K562 (cell line): ENCODE results near the gene CYP2E1. TPM values are rescaled to one million over a fixed set of nuclear protein-coding genes. Genes with fewer than 3 reads are reported as not detected.

ENCODE experiments used
- ATAC-seq: fragments of 200-7000 bp; cut with Tn5 transposase; 3 replicates; pipeline ENCODE4 v1.9.1; 2020; ENCODE audit warnings: moderate library complexity
- BruUV-seq: library from RNA; stranded (reverse); fragments of 400-500 nt; replicated peaks from 2 replicates; lab custom pipeline; 2021; lab: Mats Ljungman, UMichigan
- CTCF ChIA-PET: fragments of 300-600 bp; formaldehyde crosslinking; extraction: SDS; loops from one replicate; lab custom pipeline; 2021; ENCODE audit warnings: low intra/inter-chr PET ratio; lab: Yijun Ruan, JAX
- POLR2A ChIA-PET: fragments of 300-600, 350-650 bp; sonication (Branson Sonifier 250); formaldehyde crosslinking; extraction: SDS; loops from one replicate; lab custom pipeline; 2021; ENCODE audit warnings: antibody characterized with exemption, inconsistent platforms; lab: Yijun Ruan, JAX
- DNase-seq, 4 experiments: peaks; one replicate each; pipeline versions ENCODE4 v3.0.0 to v3.0.0-alpha.2; 2011 to 2018; ENCODE audit warnings: low spot score in 3 of 4, mixed read lengths in 3 of 4; ENCODE audit errors: extremely low read depth in 1 of 4
- FAIRE-seq: peaks from 2 replicates; lab custom pipeline; 2011; peaks lifted over from hg19 to GRCh38; lab: Jason Lieb, UNC
- H2AFZ ChIP-seq: 2 replicates; pipeline ENCODE4 v1.6.0; 2011; ENCODE audit warnings: low read depth, low read length, control low read depth, inconsistent platforms
- H3K27ac ChIP-seq: fragments of 200-600 bp; 3 replicates; pipeline ENCODE4 v1.8.0; 2011; ENCODE audit warnings: low read depth, mild to moderate bottlenecking, control low read depth, inconsistent platforms, low read length, moderate library complexity, mixed read lengths; ENCODE audit errors: extremely low read depth
- H3K27me3 ChIP-seq, 2 experiments: fragments of 300-600 bp in 1 of 2; 2 replicates in 1 of 2; 3 replicates in 1 of 2; pipeline versions ENCODE4 v1.6.0 to v1.8.0; 2011; ENCODE audit warnings: inconsistent platforms in 2 of 2, low read length in 2 of 2, mild to moderate bottlenecking in 1 of 2, mixed read lengths in 1 of 2, moderate library complexity in 1 of 2; ENCODE audit not compliant: control insufficient read depth in 2 of 2, insufficient read depth in 2 of 2
- H3K36me3 ChIP-seq: fragments of 300-600 bp; 3 replicates; pipeline ENCODE4 v1.8.0; 2011; ENCODE audit warnings: mild to moderate bottlenecking, low read length, inconsistent platforms; ENCODE audit not compliant: control insufficient read depth, insufficient read depth
- H3K4me1 ChIP-seq, 2 experiments: fragments of 200-600 bp in 1 of 2; replicated peaks in 1 of 2; 2 replicates in 1 of 2; 3 replicates in 1 of 2; pipeline versions ENCODE4 v1.5.1 to v1.8.0; 2011; ENCODE audit warnings: inconsistent platforms in 2 of 2, low read length in 2 of 2, mild to moderate bottlenecking in 1 of 2, mixed read lengths in 1 of 2, moderate library complexity in 1 of 2; ENCODE audit not compliant: control insufficient read depth in 2 of 2, insufficient read depth in 2 of 2
- H3K4me2 ChIP-seq: 2 replicates; pipeline ENCODE4 v1.6.1; 2011; ENCODE audit warnings: low read length, control low read depth, inconsistent platforms, mixed read lengths; ENCODE audit not compliant: insufficient read depth
- H3K4me3 ChIP-seq: fragments of 200-600 bp; sonication (generic), shearing (Covaris generic); 2 replicates; pipeline ENCODE4 v1.5.1; 2016; ENCODE audit warnings: control low read depth, inconsistent platforms
- H3K79me2 ChIP-seq: fragments of 200-600 bp; 3 replicates; pipeline ENCODE4 v1.8.0; 2011; ENCODE audit warnings: low read length, inconsistent platforms; ENCODE audit not compliant: control insufficient read depth, insufficient read depth
- H3K9ac ChIP-seq, 2 experiments: 2 replicates each; pipeline versions ENCODE4 v1.6.0 to v1.6.1; 2011; ENCODE audit warnings: low read depth in 2 of 2, low read length in 2 of 2, control low read depth in 1 of 2, inconsistent platforms in 1 of 2, mild to moderate bottlenecking in 1 of 2, mixed read lengths in 1 of 2; ENCODE audit not compliant: insufficient read depth in 1 of 2
- H3K9me1 ChIP-seq: one replicate; pipeline ENCODE4 v1.6.0; 2011; ENCODE audit warnings: inconsistent platforms, mild to moderate bottlenecking, low read length, moderate library complexity; ENCODE audit not compliant: control insufficient read depth, insufficient read depth
- H3K9me3 ChIP-seq: replicated peaks from 2 replicates; pipeline ENCODE4 v1.5.1; 2011; ENCODE audit warnings: low read depth, low read length, inconsistent platforms; ENCODE audit not compliant: control insufficient read depth, insufficient read depth
- H4K20me1 ChIP-seq: replicated peaks from 2 replicates; pipeline ENCODE4 v1.6.1; 2011; ENCODE audit warnings: low read length, inconsistent platforms, mixed read lengths; ENCODE audit not compliant: control insufficient read depth, insufficient read depth
- ASH1L ChIP-seq: fragments of 450-650 bp; IDR thresholded peaks from 2 replicates; pipeline ENCODE4 v1.6.1; 2018; ENCODE audit warnings: borderline replicate concordance, mild to moderate bottlenecking, low read depth; ENCODE audit not compliant: partially characterized antibody
- CREBBP ChIP-seq: IDR thresholded peaks from one replicate; pipeline ENCODE4 v1.6.1; 2012; ENCODE audit warnings: low read depth, mild to moderate bottlenecking, control low read depth, inconsistent platforms, low read length
- KLF1 ChIP-seq: fragments of 450-650 bp; IDR thresholded peaks from 2 replicates; pipeline ENCODE4 v1.6.1; 2016; ENCODE audit warnings: missing genetic modification characterization, missing compliant biosample characterization
- MAFG ChIP-seq: fragments of 450-650 bp; conservative IDR thresholded peaks from 2 replicates; pipeline ENCODE4 v1.6.1; 2016; ENCODE audit warnings: missing genetic modification characterization, missing compliant biosample characterization
- NFE2L1 ChIP-seq: fragments of 450-650 bp; IDR thresholded peaks from 2 replicates; pipeline ENCODE4 v1.6.1; 2016; ENCODE audit warnings: missing genetic modification characterization, low read depth, mild to moderate bottlenecking, missing compliant biosample characterization, moderate library complexity, borderline replicate concordance
- PML ChIP-seq: IDR thresholded peaks from 2 replicates; pipeline ENCODE4 v1.6.1; 2012; ENCODE audit warnings: low read length, inconsistent platforms
- POLR2AphosphoS5 ChIP-seq: IDR thresholded peaks from 2 replicates; pipeline ENCODE4 v1.6.1; 2011; ENCODE audit warnings: mild to moderate bottlenecking, low read depth, low read length, moderate library complexity; ENCODE audit not compliant: control insufficient read depth, insufficient read depth
- PYGO2 ChIP-seq: fragments of 450-650 bp; IDR thresholded peaks from 2 replicates; pipeline ENCODE4 v1.6.1; 2016; ENCODE audit warnings: mild to moderate bottlenecking, missing genetic modification characterization, moderate library complexity, missing compliant biosample characterization
- SOX6 ChIP-seq: fragments of 450-650 bp; IDR thresholded peaks from 2 replicates; pipeline ENCODE4 v1.6.1; 2014; ENCODE audit warnings: mild to moderate bottlenecking
- UBTF ChIP-seq, 2 experiments: IDR thresholded peaks; 2 replicates each; pipeline ENCODE4 v1.6.1; 2012; ENCODE audit warnings: improper control_type of control experiment in 2 of 2, low read depth in 2 of 2, low read length in 2 of 2, borderline replicate concordance in 1 of 2
- USF1 ChIP-seq: sonication (generic); formaldehyde crosslinking; IDR thresholded peaks from 2 replicates; pipeline ENCODE4 v1.9.0; 2022; ENCODE audit warnings: mild to moderate bottlenecking, missing genetic modification reagents
- ZFP1 ChIP-seq: fragments of 450-650 bp; formaldehyde crosslinking; IDR thresholded peaks from 2 replicates; pipeline ENCODE4 v1.4.0; 2020; ENCODE audit warnings: mild to moderate bottlenecking, mixed read lengths
- ZNF239 ChIP-seq: fragments of 250-450 bp; sonication (Bioruptor Pico); IDR thresholded peaks from 2 replicates; pipeline ENCODE4 v1.4.0; 2020; ENCODE audit warnings: mild to moderate bottlenecking
- ZNF316 ChIP-seq: fragments of 450-650 bp; IDR thresholded peaks from 2 replicates; pipeline ENCODE4 v1.6.1; 2016
- ZNF707 ChIP-seq: fragments of 250-450 bp; sonication (Bioruptor Pico); conservative IDR thresholded peaks from 2 replicates; pipeline ENCODE4 v1.8.0; 2022; ENCODE audit warnings: inconsistent platforms, mild to moderate bottlenecking, moderate library complexity
- ZNF717 ChIP-seq: fragments of 250-450 bp; sonication (Bioruptor Pico); IDR thresholded peaks from 2 replicates; pipeline ENCODE4 v1.5.0; 2021
- WGBS: fragments of 100-300 bp; shearing (Covaris generic); methylation state at CpG from one replicate; pipeline ENCODE4 v1.1.6; 2016; ENCODE audit warnings: low coverage, mixed read lengths; ENCODE audit not compliant: insufficient coverage; ENCODE audit errors: missing lambda C conversion rate; 5-methylcytosine and 5-hydroxymethylcytosine counted together
- in situ Hi-C: fragments of 300-500 bp; cut with MboI; formaldehyde crosslinking; loops from 4 replicates; pipeline ENCODE4 v1.15.0; 2018; ENCODE audit warnings: inconsistent platforms, mixed read lengths
- intact Hi-C: fragments of 100-400 bp; cut with micrococcal nuclease; formaldehyde crosslinking; loops from 2 replicates; pipeline ENCODE4 v1.14.2; 2022
- polyA plus RNA-seq, 8 experiments: library from polyadenylated mRNA; depleted of rRNA in 4 of 8; stranded (reverse) in 5 of 8; unstranded in 3 of 8; fragments of >200 nt; fragmentation: Nextera tagmentation in 2 of 8; fragmentation: Illumina TruSeq in 1 of 8; extraction: Ambion mirVana in 2 of 8; extraction: Trizol in 1 of 8; gene quantifications; 2 replicates each; pipeline versions ENCODE4 v1.2.1 to v1.2.3, GENCODE V29; 2011 to 2014; ENCODE audit warnings: inconsistent platforms in 1 of 8, missing spikeins in 1 of 8
- total RNA-seq, 7 experiments: library from RNA; depleted of rRNA in 6 of 7; stranded (reverse); fragments of >200 nt in 6 of 7; fragmentation: Illumina TruSeq in 2 of 7; extraction: Trizol in 2 of 7; gene quantifications; 2 replicates each; pipeline versions ENCODE4 v1.2.1 to v1.2.3, GENCODE V29; 2011 to 2021; ENCODE audit warnings: low replicate concordance in 1 of 7
- TF ChIP-seq, protein P1 (sequence below): sonication (generic); formaldehyde crosslinking; IDR thresholded peaks from 2 replicates; pipeline ENCODE4 v1.8.0; 2022; ENCODE audit warnings: mild to moderate bottlenecking, missing genetic modification reagents

The CYP2E1 gene
- total and polyA plus RNA-seq, 9 of the 15 experiments (the other 6 are each of a cell fraction or from before 2014, with no cell fraction given) = 0.07 to 1.6 (median 0.19) TPM; not detected in 2

DNA sequence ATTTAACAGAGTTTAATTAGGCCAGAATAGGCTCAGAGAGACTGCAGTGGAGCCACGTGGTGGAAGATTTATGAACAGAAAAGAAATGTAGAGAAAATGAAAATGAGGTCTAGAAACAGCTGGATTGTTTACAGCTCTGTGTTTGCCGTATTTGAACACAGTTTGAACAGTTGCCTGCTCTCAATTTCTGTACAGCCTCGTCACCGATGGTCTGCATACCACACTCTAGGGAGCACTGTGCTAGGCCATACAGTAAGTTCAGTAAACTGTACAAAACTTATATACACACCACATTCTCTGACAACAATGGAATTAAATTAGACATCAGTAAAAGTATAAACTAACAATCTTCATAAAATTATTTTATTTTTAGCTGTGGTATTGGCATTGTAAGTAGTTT, 11.1 kb upstream of the CYP2E1 start:
- Histone ChIP-seq H3K4me2 (no peak overlapping the region), H3K9me1 (no peaks in the 10 kb centered on the region), H4K20me1 (no peaks in the 10 kb centered on the region), H3K4me1 (peaks cover 0 to 6% of the 10 kb centered on the region in 2 experiments; a peak in 3 of 5 replicates), H3K27me3 (no peaks in the 10 kb centered on the region), H3K4me3 (no peak overlapping the region), H3K27ac (no peak overlapping the region), H3K9me3 (no peaks in the 10 kb centered on the region), H2AFZ (no peak overlapping the region), H3K36me3 (no peaks in the 10 kb centered on the region), H3K79me2 (no peaks in the 10 kb centered on the region), H3K9ac (no peak overlapping the region)
- BruUV-seq = no TSS peak
- WGBS = 1% methylated on average over 4 of the region's 4 CpGs
- intact Hi-C loops = no loop called here
- ATAC-seq = no peak
- ChIA-PET CTCF (no interaction called here), POLR2A (interaction anchor here (1.0 kb wide), 1 partner anchor 24 kb away, joined by 3 read pairs; no protein-coding TSS in a partner anchor)
- DNase-seq = no peak
- in situ Hi-C loops = no loop called here
- FAIRE-seq = no peak
- TF ChIP-seq POLR2AphosphoS5 (no peak), ZNF707 (CRISPR knock-in tag) (no peak), MAFG (tag) (no peak), ZFP1 (CRISPR knock-in tag) (no peak), ZNF717 (CRISPR knock-in tag) (no peak), ZNF239 (CRISPR knock-in tag) (no peak), PYGO2 (tag) (no peak), NFE2L1 (tag) (no peak), KLF1 (tag) (no peak), ZNF316 (no peak), USF1 (CRISPR knock-in tag) (no peak), PML (no peak), CREBBP (no peak), SOX6 (no peak), ASH1L (no peak), UBTF (IDR thresholded peaks at IDR 0.05; ENCODE audit: borderline replicate concordance in 1 of 2, low read depth in 2 of 2, low read length in 2 of 2) (no peak)
- TF ChIP-seq, protein P1, sequence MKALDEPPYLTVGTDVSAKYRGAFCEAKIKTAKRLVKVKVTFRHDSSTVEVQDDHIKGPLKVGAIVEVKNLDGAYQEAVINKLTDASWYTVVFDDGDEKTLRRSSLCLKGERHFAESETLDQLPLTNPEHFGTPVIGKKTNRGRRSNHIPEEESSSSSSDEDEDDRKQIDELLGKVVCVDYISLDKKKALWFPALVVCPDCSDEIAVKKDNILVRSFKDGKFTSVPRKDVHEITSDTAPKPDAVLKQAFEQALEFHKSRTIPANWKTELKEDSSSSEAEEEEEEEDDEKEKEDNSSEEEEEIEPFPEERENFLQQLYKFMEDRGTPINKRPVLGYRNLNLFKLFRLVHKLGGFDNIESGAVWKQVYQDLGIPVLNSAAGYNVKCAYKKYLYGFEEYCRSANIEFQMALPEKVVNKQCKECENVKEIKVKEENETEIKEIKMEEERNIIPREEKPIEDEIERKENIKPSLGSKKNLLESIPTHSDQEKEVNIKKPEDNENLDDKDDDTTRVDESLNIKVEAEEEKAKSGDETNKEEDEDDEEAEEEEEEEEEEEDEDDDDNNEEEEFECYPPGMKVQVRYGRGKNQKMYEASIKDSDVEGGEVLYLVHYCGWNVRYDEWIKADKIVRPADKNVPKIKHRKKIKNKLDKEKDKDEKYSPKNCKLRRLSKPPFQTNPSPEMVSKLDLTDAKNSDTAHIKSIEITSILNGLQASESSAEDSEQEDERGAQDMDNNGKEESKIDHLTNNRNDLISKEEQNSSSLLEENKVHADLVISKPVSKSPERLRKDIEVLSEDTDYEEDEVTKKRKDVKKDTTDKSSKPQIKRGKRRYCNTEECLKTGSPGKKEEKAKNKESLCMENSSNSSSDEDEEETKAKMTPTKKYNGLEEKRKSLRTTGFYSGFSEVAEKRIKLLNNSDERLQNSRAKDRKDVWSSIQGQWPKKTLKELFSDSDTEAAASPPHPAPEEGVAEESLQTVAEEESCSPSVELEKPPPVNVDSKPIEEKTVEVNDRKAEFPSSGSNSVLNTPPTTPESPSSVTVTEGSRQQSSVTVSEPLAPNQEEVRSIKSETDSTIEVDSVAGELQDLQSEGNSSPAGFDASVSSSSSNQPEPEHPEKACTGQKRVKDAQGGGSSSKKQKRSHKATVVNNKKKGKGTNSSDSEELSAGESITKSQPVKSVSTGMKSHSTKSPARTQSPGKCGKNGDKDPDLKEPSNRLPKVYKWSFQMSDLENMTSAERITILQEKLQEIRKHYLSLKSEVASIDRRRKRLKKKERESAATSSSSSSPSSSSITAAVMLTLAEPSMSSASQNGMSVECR (CRISPR knock-in tag) = no peak
